GM21381 (cell line): ENCODE data around the gene LRP1B.

Experiments used
- ATAC-seq: cut with Tn5 transposase; IDR thresholded peaks from one replicate; pipeline ENCODE4 v1.9.1; 2021; ENCODE audit warnings: mild to moderate bottlenecking, moderate library complexity; ENCODE audit not compliant: unreplicated experiment

Gene LRP1B

DNA sequence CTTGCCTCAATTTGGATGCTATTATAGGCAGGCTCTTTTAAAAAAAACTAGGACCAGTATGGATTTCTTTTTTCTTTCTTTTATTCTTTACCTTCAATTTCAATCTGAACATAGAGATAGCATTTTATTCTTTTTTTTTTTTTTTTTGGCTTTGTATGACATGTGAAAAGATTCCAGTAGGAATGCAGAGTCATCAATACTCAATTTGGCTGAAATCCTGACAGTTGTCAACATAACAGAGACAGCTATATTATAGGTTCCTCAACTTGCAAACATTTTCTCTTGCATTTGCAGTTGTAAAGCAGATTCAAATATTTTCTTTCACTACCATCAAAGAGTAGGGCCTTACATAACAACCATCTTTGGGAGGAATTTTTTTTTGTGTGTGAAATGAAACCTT is 334.4 kb downstream of the LRP1B start:
- no peak for ATAC-seq

GRCh38 chr2:141791521-141791920 is 339.3 kb downstream of the LRP1B start:
- ATAC-seq = no peak

GRCh38 chr2:141782574-141782973 is 348.2 kb downstream of the LRP1B start:
- no peak for ATAC-seq

DNA sequence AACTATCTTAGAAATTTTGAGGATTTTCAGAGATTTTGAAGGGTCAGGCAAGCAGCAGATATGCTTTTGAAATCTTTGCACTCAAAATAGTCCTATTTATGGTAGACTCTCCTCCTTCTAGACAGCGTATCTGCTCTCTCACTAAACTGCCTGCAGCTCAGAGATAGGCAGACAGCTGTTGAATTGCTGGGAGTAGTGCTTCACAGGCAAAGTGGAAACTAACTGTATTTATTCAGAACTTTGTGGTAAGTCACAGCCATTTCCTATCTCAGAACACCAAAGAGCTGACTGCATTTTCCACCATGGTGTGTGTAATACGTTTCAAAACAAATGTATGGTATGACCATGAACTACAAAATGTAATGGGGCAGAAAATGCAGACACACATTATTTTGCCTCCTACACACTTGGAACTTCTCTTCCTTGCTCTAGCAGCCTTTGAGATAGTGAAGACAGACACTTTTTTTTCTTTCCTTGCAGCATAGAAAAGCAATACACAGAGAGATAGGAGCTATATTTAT is 352.4 kb downstream of the LRP1B start:
- no peak for ATAC-seq

- ATAC-seq = no peak
These were observed 360.3 kb downstream of the LRP1B start for GRCh38 chr2:141770530-141770929.

DNA sequence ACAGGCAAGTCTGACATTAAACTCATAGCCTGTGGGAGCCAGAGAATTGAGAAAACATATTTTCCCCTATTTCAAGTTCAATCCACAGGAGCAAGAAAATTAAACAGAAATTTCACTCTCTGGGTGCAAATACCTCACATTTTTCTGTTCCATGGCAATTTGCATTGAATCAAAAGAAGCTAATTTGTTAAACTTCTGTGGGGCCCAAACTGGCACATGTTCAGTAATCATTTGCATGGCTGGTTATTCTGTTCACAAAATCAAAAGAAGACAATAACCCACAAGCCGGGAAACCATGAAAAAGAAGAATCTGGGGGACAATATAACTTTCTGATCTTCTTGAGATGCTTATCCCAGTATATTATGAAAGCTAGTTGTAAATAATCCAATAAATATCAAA is 363.1 kb downstream of the LRP1B start:
- ATAC-seq = no peak

DNA sequence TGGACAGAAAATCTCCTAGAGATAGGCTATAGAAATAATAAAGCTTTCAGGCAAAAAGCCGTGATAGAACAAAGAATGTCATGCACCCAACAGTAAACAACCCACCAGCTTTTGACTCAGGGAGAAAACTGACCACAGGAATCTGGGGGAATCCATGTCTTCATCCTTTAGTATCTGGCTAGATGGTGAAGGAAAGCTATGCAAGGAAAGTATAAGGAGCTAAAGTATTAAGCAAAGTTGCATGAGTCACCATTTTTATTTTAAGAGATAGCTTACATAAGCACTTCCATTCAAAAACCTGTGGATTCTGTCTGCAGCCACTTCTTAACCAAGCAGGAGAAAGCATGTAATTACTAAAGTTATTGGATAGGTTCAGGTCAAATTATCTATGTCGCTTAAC is 363.8 kb downstream of the LRP1B start:
- ATAC-seq = no peak

DNA sequence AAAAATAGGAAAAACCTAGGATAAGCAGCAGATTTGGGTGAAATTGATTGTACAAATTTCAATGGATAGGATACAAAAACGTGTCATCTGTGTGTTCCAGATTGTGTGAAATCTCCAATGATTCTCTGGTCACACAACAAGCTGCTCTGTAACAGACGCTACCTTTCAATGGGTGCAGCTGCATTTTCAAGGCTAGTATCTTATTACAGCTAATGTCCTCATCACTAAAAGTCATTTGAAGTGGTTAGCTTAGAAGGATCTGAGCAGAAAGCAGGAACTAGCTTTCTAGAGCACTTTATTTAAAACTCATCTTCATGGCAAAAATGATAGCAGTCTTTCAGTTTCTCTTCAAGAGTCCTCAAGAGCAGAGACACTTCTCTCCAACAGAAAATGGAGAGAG is 364.6 kb downstream of the LRP1B start:
- ATAC-seq = no peak

- no peak for ATAC-seq
These were observed 382.2 kb downstream of the LRP1B start for GRCh38 chr2:141748616-141749015.

DNA sequence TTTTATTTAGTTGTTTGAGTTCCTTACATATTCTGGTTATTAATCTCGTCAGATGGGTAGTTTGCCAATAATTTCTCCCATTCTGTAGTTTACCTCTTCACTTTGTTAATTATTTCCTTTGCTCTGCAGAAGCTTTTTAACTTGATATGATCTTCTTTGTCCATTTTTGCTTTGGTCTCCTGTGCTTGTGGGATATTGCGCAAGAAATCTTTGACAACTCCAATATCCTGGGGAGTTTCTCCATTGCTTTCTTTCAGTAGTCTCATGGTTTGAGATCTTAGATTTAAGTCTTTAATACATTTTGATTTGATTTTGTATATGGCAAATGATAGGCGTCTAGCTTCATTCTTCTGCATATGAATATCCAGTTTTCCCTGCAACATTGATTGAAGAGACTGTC is 389.2 kb downstream of the LRP1B start:
- ATAC-seq = no peak

GRCh38 chr2:141737492-141738255 is 393.1 kb downstream of the LRP1B start:
- no peak for ATAC-seq

DNA sequence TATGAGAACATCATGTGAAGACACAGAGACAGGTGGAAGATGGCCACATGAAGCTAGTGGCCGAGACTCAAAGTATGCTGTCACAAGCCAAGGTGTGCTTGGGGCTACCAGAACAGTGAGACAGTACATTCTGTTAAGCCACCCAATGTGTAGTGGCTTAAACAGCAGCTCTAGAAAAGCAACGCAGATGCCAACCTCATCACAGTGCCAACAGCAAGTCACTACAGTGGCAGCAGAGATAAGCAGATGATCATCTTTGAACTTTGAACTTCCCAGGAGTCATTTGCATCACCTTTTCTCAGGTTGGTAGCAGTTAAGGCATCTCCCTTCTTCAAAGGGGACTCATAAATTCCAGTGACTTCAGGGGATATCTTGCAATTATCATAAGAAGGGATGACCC is 394.4 kb downstream of the LRP1B start:
- ATAC-seq = no peak

GRCh38 chr2:141728886-141729285 is 401.9 kb downstream of the LRP1B start:
- ATAC-seq = no peak

DNA sequence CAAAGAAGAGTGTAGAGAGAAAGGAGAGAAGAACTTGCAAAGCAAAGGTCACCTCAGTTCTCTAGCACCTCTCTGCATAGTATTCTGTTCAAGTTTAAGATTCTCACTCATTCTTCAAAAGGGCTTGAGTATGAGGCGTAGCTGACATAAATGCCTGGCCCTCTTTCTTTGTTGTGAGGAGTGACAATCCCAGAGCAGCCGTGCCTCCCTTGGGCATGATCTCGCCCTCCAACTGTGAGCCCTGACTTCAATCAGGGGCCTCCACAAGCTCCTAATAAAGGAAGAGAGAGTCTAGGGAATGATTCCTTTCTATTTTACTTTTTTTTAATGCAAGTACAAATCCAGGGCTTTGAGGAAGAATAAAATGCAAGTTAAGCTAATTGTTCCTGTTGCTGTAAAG is 402.7 kb downstream of the LRP1B start:
- no peak for ATAC-seq

DNA sequence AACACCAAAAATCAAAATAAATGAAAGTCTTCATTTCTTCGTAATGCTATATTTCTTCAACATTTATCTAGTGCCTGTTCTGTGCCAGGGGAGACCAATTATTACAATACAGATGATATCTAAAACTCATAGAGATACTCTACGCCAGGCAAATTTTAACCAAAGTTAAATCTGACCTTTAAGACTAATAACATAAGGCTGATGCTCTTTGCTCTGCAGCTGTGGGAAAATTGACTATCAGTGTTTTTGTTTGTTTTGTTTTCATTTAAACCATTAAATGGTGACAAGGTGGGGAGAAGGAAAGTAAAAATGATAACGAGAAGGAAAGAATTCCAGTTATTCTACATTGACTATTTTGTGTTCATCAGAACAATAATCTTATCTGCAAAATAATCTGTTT is 406.4 kb downstream of the LRP1B start:
- ATAC-seq = no peak

DNA sequence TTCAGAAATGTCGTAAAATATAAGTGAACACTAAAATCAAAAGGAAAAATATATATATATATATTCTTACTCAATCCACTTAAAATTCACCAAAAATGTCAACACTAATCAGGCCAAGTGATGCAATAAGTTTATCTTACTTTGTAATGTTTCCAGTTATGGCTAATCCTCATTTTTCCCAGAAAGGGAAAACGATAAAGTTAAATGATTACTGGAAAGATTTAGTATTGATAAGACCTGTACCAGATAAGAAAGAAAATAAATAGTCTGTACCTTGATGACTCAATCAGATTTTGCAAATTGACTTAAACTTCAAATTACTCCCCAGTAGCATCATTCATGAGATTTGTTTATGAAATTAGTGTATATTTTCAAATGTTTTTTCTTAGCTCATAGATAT is 407.0 kb downstream of the LRP1B start:
- no peak for ATAC-seq

DNA sequence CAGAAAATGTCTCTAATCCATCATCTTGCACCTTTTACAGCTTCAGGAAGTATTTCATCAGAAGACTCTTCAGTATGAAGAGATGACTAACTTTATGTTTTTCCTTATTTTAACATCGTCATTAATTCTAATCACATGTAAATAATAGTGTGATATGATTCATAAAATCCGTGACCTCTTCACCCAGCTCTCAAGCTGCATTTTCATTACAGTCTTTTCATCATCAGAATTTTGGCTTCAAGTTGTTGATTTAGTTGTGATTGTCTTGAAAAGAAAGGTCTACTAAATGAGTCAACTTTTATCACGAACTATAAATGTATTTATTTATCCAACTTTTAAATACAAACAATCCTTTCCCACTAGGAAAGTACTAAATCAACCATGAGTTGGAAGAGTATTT is 410.3 kb downstream of the LRP1B start:
- no peak for ATAC-seq

DNA sequence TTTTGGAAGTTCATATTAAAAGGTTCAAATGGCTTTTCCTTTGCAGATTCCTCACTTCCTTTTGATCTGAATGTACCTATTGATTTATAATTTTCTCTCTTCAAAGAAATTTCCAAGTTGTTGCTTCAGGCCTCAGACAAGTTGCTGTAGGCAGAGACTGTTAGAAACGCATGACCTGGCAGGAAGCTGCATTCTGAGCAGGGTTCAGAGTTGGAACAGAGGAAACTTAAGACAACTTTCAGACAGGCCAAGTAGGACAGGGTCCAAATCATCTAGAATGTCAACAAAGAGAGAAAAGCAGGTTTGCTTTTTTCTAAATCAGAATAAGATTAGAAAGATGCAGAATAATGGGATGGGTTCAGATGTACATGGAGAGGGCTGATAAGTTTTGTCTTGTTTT is 416.3 kb downstream of the LRP1B start:
- no peak for ATAC-seq

- no peak for ATAC-seq
These were observed 419.2 kb downstream of the LRP1B start for GRCh38 chr2:141711627-141712026.

- ATAC-seq = no peak
These were observed 420.1 kb downstream of the LRP1B start for GRCh38 chr2:141710589-141711239.

DNA sequence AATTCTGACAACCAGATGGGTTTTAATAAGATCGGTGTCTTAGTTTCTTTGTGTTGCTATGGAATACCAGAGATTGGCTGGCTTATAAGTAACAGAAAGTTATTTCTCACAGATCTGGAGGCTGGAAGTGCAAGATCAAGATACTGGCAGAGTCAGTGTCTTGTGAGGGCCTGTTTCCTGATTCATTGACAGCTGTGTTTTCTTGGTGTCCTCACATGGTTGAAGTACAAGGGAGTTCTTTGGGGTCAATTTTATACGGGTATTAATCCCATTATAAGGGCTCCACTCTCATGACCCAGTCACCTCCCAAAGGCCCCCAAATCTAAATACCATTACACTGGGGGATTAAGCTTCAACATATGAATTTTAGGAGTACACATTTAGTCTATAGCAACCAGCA is 421.1 kb downstream of the LRP1B start:
- no peak for ATAC-seq

GRCh38 chr2:141707486-141707885 is 423.3 kb downstream of the LRP1B start:
- ATAC-seq = no peak
